ACHN (cell line): ENCODE data around the gene DGCR2.
"Not testable (repeated sequence)": the region's sequence is repeated elsewhere in the genome, so short reads cannot be mapped to it uniquely, and the experiment has no call there.

Experiments
- DNase-seq: peaks from one replicate; pipeline ENCODE4 v3.0.0-alpha.2; 2015
- in situ Hi-C: cut with HindIII; loops from 2 replicates; pipeline ENCODE4 v1.10.0; 2017; ENCODE audit warnings: low sequenced_read_pairs, low pct_ligation_motif_present, low pct_unique_long_range_greater_than_20kb

Gene DGCR2

DNA sequence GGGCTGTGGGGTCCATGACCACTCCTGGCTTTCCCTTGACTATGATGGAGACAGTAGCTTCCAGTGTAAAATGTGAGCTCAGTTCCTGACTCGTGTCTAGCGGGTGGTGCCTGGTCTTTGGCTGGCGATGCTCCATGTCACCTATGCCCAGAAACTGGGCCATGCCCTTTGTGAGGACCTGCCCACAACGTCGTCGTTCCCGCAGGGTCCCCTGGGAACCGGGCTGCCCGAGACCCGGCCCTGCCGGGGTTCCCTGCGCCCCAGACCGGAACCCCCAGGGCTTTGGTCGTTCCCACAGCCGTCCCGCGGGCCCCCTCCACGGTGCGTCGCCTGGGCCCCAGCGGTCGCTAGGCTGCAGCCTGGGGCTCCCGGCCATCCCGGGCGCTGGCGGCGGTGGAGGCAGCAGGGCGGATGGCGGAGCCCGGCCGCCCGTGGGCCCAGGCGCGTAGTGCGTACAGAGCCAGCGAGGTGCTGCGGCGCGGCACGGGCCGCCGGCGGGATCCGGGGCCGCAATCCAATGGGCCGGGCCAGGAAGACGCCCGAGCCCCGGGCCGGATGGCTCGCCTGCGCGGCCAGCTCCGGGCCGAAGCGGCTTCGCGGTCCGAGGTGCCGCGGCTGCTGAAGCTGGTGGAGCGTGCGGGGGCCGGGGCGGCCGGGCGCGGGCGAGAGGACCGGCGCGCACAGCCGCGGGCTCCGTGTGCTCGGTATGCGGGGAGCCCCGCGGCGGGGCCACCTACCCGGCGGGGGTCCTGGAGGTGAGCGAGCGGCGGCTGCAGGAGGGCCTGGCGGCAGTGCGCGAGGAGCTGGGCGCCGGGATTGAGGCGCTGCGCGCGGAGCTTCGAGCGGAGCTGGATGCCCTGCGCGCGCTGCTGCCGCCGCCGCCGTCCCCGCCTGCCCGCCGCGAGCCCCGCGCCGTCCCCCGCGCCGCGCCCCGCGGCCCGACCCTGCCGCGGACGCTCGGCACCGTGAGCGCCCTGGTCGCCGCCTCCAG lies 92.8 kb downstream of the DGCR2 start:
- in situ Hi-C loops, DNase-seq: not testable (repeated sequence)

DNA sequence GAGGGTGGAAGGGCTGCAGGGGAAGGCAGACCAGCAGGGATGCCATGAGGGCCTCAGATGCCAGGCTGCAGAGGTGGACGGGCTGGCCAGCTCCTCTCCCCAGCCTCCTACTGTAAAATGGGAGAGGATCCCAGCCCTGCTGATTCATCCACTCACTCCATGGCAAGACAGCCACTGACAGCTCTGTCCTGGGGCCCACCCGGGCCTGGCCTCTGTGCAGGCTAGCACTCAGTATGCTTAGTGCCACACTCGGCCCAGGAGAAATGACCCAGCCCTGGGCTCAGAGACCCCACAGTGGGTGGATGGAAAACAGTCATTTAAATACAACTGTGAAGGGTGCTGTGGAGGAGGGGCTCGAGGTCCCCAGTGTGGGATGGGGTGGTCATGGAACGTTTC lies 94.2 kb downstream of the DGCR2 start:
- DNase-seq, in situ Hi-C loops: not testable (repeated sequence)

- DNase-seq, in situ Hi-C loops: not testable (repeated sequence)
Observed at GRCh38 chr22:19027371-19028059, 94.7 kb downstream of the DGCR2 start.

DNA sequence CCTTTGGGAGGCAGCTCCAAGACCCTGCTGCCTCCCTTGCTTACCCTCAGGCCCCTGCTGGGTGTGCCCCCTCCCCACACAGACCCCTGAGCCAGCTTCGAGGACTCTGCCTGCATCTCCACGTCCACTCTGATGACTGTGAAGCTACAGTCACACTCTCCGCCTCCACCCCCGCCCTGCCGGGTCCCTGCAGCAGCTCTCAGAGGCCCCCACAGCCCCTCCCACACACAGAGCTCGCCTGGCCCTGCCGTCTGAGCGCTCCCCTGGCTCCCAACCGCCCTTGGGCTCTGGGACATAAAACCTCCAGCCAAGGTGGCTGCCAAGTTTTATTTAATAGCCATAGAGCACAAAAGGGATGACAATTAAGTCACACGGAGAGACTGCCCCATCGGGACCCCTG lies 96.1 kb downstream of the DGCR2 start:
- in situ Hi-C loops, DNase-seq: not testable (repeated sequence)

GRCh38 chr22:19024956-19025489 lies 97.2 kb downstream of the DGCR2 start:
- in situ Hi-C loops, DNase-seq: not testable (repeated sequence)

- in situ Hi-C loops = not testable (repeated sequence)
Observed at GRCh38 chr22:19023931-19024330, 98.3 kb downstream of the DGCR2 start.

DNA sequence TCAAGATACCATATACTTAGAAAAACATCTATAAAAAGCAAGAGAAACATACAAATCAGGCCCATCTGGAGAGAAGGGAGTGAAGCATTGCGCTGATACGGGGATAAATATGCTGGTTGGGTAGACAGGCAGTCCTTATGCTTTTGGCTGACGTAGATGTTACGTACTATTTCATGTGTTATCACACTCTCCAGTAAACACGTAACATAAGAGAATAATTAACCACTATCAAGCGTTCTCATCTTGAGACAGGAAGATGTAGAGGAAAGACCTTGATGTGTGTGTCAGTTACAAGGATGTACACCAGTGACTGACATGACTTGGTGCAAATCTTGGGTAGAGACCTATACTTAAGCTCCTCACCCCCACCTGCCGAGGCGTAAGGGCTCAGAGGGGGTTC lies 99.5 kb downstream of the DGCR2 start:
- DNase-seq = no peak
- in situ Hi-C loops = no loop called here

More at GRCh38 chr22:19023931-19024330, 98.3 kb downstream of the DGCR2 start:
- DNase-seq = not testable (repeated sequence)

DNA sequence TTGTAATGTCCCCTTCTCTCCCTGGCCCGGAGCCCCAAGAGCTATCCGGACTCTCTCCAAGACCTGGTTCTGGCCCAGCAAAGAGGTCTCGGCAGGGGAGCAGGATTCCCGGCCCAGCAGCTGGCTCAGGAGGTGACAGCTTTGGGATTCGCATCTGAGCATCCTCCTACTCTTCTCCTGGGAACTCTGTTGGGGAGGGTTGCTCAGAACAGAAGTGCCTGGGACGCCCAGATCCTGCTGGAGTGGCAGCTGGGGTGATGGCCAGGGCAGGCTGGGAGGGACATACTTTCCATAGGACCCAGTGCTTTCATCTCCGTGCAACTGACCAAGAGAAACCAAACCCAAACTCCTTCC lies 102.6 kb downstream of the DGCR2 start:
- in situ Hi-C loops = no loop called here
- DNase-seq = no peak

DNA sequence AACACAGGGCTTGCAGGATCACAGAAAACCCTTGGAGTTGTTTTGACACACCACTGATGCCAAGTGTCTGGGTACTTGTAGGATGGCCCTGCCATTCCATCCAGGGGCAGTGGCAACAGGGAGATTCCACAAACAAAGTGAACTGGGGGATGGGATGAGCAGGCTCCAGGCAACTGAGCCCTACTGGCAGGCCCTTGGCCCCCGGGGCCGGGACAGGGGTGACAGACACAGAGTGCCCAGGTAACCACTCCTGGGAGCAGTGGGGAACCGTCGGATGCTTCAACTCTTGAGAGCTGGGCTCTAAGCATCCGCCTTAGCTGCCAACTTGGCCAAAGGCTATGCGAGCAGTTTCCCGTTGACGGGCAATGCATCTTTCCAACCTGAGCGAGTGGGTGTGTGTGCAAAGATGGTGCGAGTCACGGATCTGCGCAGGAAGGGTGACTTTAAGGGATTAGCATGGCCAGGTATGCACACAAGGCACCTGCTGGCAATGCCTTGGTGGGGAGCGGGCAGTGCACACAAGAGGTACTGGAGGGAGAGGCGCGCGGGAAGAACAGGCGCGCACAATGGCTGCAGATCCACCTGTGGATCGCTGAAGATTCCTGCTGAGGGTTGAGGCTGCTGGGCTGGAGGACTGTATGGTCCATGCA lies 103.1 kb downstream of the DGCR2 start:
- in situ Hi-C loops = no loop called here
- DNase-seq = no peak

DNA sequence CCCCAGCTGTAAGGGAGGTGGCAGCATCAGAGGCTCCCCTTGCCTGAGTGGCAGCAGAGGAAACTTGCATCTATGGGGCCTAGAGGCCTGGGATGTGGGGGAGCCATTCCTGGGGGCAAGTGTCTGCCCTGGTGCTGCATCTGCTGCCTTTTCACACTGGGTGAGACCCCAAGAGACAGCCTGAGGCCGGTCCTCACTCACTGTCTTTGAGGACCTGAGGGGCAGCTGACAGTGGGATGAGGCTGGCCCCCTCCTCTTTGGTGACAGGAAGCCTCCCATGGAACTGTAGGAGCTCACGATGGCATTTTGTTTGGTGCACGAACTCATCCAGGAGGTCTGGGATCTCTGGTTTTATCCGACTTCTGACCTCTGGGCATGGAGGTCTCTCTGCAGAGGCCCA lies 104.0 kb downstream of the DGCR2 start:
- in situ Hi-C loops = no loop called here
- no peak for DNase-seq

- DNase-seq = no peak
- in situ Hi-C loops = no loop called here
Observed at GRCh38 chr22:19016081-19016766, 106.0 kb downstream of the DGCR2 start.

DNA sequence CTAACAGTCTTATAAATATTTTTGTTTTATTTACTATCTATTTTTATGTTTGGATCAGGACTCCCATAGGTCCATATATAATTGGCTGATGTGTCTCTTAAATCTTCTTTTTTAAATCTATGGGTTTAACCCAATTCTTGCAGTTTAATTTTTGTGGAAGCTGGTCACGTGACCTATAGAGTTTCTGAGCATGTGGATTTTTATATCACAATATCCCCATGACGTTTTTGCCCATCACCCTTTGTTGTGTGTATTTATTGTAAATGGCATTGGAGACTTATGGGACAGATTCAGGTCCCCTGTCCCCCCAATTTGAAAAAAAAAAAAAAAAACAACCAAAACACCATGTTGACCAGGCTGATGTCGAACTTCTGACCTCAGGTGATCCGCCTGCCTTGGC lies 107.3 kb downstream of the DGCR2 start:
- in situ Hi-C loops = no loop called here
- DNase-seq = no peak

DNA sequence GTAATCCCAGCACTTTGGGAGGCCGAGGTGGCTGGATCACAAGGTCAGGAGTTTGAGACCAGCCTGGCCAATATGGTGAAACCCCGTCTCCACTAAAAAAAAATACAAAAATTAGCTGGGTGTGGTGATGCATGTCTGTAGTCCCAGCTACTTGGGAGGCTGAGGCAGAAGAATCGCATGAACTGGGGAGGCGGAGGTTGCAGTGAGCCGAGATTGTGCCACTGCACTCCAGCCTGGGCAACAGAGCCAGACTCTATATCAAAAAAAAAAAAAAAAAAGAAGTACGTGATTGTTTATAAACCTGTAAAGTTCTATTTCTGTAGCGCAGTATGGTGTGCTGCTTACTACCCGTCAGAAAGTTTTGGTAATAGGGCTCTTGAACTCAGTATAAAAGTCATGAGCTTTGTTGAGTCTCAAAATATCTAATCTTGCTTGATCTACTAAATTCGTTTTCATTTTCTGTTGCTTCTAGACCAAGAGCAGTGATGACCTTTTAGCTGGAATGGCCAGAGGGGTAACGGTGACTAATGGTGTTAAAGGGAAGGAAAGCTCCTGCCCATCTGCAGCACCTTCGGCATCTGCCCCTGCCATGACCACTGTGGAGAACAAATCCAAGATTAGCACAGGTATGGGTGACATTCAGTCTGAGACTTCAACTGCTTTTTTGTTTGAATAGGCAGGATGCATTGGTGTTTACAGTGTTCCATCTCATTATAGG lies 108.2 kb downstream of the DGCR2 start:
- DNase-seq, in situ Hi-C loops: not testable (repeated sequence)

- in situ Hi-C loops, DNase-seq: not testable (repeated sequence)
Observed at GRCh38 chr22:19013411-19013810, 108.8 kb downstream of the DGCR2 start.

DNA sequence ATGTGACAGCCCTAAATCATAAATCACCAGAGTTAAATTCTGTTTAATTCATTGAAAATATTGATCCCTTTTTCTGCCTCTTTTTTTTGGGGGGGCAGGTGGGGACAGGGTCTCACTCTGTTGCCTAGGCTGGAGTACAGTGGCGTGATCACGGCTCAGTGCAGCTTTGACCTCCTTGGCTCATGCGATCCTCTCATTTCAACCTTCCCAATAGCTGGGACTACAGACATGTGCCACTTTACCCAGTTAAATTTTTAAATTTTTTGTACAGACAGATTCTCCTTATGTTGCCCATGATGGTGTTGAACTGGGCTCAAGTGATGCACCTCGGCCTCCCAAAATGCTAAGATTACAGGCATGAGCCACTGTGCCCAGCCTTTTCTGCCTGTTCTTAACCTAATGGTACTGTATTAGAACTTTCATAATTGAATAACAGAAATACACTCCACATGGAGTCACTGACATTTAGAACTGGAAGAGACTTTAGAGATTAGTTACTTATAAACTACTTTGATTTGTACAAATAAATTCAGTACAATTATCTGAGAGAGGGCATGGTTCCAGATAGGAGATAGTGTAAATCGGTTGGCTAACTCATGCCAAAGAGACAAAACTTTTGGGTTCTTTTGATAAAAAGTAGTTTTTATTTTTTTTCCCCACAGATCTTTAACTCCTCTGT lies 109.8 kb downstream of the DGCR2 start:
- in situ Hi-C loops = no loop called here
- no peak for DNase-seq

GRCh38 chr22:19011611-19012010 lies 110.6 kb downstream of the DGCR2 start:
- DNase-seq, in situ Hi-C loops: not testable (repeated sequence)

GRCh38 chr22:19011075-19011474 lies 111.1 kb downstream of the DGCR2 start:
- DNase-seq = peak; percentile 16
- in situ Hi-C loops = no loop called here
